SK-N-SH treated with all-trans-retinoic acid at 6 μM for 48 hours (cell line): ENCODE measurements around the gene LCN9.

Experiments
- ATAC-seq: fragments of 200-7000 bp; cut with Tn5 transposase; 3 replicates; pipeline ENCODE4 v1.9.1; 2020; ENCODE audit warnings: mild to moderate bottlenecking, moderate library complexity
- ARNTL ChIP-seq: fragments of 450-650 bp; formaldehyde crosslinking; IDR thresholded peaks from 2 replicates; pipeline ENCODE4 v1.5.0; 2020; ENCODE audit warnings: low read depth, mild to moderate bottlenecking, moderate library complexity, borderline replicate concordance
- BACH2 ChIP-seq: fragments of 250-450 bp; sonication (Bioruptor Pico); IDR thresholded peaks from 2 replicates; pipeline ENCODE4 v1.9.0; 2021; ENCODE audit warnings: mild to moderate bottlenecking, borderline replicate concordance
- ESRRG ChIP-seq: fragments of 250-450 bp; sonication (Bioruptor Pico); IDR thresholded peaks from 2 replicates; pipeline ENCODE4 v1.6.1; 2021; ENCODE audit warnings: mild to moderate bottlenecking
- ISL1 ChIP-seq: fragments of 250-450 bp; sonication (Bioruptor Pico); IDR thresholded peaks from 2 replicates; pipeline ENCODE4 v2.1.2; 2022; ENCODE audit warnings: mild to moderate bottlenecking, moderate library complexity
- PPARA ChIP-seq: fragments of 250-450 bp; sonication (Bioruptor Pico); IDR thresholded peaks from 2 replicates; pipeline ENCODE4 v1.5.0; 2020; ENCODE audit warnings: mild to moderate bottlenecking, borderline replicate concordance
- RARB ChIP-seq: fragments of 250-450 bp; sonication (Bioruptor Pico); IDR thresholded peaks from 2 replicates; pipeline ENCODE4 v1.8.0; 2021; ENCODE audit warnings: mild to moderate bottlenecking, moderate library complexity
- SNAI2 ChIP-seq: fragments of 250-450 bp; sonication (Bioruptor Pico); IDR thresholded peaks from 2 replicates; pipeline ENCODE4 v1.5.0; 2020; ENCODE audit warnings: mild to moderate bottlenecking, moderate library complexity
- TCF4 ChIP-seq: fragments of 250-450 bp; sonication (Bioruptor Pico); IDR thresholded peaks from 2 replicates; pipeline ENCODE4 v1.8.0; 2021; ENCODE audit warnings: mild to moderate bottlenecking, moderate library complexity, borderline replicate concordance
- ZC3H10 ChIP-seq: fragments of 250-450 bp; sonication (Bioruptor Pico); IDR thresholded peaks from 2 replicates; pipeline ENCODE4 v1.5.1; 2021; ENCODE audit warnings: mild to moderate bottlenecking, moderate library complexity
- ZFP30 ChIP-seq: fragments of 450-650 bp; formaldehyde crosslinking; IDR thresholded peaks from 2 replicates; pipeline ENCODE4 v1.5.0; 2022; ENCODE audit warnings: mild to moderate bottlenecking, moderate library complexity
- ZNF565 ChIP-seq: fragments of 450-650 bp; formaldehyde crosslinking; conservative IDR thresholded peaks from 2 replicates; pipeline ENCODE4 v1.5.0; 2020; ENCODE audit warnings: low read depth, mild to moderate bottlenecking, moderate library complexity
- ZNF70 ChIP-seq: fragments of 450-650 bp; formaldehyde crosslinking; IDR thresholded peaks from 2 replicates; pipeline ENCODE4 v1.5.0; 2020; ENCODE audit warnings: mild to moderate bottlenecking, moderate library complexity
- TF ChIP-seq, protein P1 (sequence below): fragments of 250-450 bp; sonication (Bioruptor Pico); IDR thresholded peaks from 2 replicates; pipeline ENCODE4 v1.8.0; 2021; ENCODE audit warnings: low read depth, mild to moderate bottlenecking, moderate library complexity, borderline replicate concordance
- TF ChIP-seq, protein P2 (sequence below): fragments of 250-450 bp; sonication (Bioruptor Pico); IDR thresholded peaks from 2 replicates; pipeline ENCODE4 v1.5.1; 2020; ENCODE audit warnings: low read depth, mild to moderate bottlenecking, moderate library complexity
- TF ChIP-seq, protein P3 (sequence below): fragments of 250-450 bp; sonication (Bioruptor Pico); IDR thresholded peaks from 2 replicates; pipeline ENCODE4 v1.5.0; 2020; ENCODE audit warnings: mild to moderate bottlenecking, moderate library complexity
- TF ChIP-seq, protein P4 (sequence below): fragments of 250-450 bp; sonication (Bioruptor Pico); IDR thresholded peaks from 2 replicates; pipeline ENCODE4 v1.8.0; 2020; ENCODE audit warnings: mild to moderate bottlenecking, moderate library complexity, borderline replicate concordance

LCN9 gene

DNA sequence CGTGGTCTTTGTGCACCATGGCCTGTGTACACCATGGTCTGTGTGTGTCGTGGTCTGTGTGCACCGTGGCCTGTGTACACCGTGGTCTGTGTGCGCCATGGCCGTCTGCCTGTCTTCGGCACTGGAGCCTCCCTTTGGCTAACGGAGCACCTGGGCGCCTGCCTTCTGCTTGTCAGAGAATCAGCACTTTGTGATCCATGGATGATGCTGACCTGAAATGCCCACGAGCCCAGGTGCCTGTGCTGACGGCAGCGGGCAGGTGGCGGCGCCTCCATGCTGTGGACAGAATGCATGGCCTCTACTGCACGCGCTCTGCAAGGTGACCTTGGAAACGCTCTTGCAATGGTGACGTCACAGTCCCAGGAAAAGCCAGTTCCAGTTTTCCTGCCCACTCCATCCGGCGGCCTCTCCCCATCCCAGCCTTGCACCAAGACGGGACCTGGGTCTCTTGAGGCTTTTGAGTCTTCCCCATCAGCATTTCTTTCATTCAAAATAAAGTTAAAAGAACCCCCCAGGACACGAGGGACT lies 14.6 kb downstream of the LCN9 start:
- TF ChIP-seq ZNF70 (CRISPR knock-in tag) (no peak), ZNF565 (no peak), ISL1 (no peak), ESRRG (CRISPR knock-in tag) (no peak), ZFP30 (CRISPR knock-in tag) (no peak), BACH2 (CRISPR knock-in tag) (no peak), PPARA (CRISPR knock-in tag) (no peak), ARNTL (CRISPR knock-in tag) (no peak), ZC3H10 (no peak), RARB (CRISPR knock-in tag) (no peak)
- TF ChIP-seq, protein P1, sequence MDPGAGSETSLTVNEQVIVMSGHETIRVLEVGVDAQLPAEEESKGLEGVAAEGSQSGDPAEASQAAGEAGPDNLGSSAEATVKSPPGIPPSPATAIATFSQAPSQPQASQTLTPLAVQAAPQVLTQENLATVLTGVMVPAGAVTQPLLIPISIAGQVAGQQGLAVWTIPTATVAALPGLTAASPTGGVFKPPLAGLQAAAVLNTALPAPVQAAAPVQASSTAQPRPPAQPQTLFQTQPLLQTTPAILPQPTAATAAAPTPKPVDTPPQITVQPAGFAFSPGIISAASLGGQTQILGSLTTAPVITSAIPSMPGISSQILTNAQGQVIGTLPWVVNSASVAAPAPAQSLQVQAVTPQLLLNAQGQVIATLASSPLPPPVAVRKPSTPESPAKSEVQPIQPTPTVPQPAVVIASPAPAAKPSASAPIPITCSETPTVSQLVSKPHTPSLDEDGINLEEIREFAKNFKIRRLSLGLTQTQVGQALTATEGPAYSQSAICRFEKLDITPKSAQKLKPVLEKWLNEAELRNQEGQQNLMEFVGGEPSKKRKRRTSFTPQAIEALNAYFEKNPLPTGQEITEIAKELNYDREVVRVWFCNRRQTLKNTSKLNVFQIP (CRISPR knock-in tag) = no peak
- TF ChIP-seq, protein P2, sequence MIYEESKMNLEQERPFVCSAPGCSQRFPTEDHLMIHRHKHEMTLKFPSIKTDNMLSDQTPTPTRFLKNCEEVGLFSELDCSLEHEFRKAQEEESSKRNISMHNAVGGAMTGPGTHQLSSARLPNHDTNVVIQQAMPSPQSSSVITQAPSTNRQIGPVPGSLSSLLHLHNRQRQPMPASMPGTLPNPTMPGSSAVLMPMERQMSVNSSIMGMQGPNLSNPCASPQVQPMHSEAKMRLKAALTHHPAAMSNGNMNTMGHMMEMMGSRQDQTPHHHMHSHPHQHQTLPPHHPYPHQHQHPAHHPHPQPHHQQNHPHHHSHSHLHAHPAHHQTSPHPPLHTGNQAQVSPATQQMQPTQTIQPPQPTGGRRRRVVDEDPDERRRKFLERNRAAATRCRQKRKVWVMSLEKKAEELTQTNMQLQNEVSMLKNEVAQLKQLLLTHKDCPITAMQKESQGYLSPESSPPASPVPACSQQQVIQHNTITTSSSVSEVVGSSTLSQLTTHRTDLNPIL = no peak
- TF ChIP-seq, protein P3, sequence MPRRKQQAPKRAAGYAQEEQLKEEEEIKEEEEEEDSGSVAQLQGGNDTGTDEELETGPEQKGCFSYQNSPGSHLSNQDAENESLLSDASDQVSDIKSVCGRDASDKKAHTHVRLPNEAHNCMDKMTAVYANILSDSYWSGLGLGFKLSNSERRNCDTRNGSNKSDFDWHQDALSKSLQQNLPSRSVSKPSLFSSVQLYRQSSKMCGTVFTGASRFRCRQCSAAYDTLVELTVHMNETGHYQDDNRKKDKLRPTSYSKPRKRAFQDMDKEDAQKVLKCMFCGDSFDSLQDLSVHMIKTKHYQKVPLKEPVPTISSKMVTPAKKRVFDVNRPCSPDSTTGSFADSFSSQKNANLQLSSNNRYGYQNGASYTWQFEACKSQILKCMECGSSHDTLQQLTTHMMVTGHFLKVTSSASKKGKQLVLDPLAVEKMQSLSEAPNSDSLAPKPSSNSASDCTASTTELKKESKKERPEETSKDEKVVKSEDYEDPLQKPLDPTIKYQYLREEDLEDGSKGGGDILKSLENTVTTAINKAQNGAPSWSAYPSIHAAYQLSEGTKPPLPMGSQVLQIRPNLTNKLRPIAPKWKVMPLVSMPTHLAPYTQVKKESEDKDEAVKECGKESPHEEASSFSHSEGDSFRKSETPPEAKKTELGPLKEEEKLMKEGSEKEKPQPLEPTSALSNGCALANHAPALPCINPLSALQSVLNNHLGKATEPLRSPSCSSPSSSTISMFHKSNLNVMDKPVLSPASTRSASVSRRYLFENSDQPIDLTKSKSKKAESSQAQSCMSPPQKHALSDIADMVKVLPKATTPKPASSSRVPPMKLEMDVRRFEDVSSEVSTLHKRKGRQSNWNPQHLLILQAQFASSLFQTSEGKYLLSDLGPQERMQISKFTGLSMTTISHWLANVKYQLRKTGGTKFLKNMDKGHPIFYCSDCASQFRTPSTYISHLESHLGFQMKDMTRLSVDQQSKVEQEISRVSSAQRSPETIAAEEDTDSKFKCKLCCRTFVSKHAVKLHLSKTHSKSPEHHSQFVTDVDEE (CRISPR knock-in tag) = no peak
- no peak for ATAC-seq

DNA sequence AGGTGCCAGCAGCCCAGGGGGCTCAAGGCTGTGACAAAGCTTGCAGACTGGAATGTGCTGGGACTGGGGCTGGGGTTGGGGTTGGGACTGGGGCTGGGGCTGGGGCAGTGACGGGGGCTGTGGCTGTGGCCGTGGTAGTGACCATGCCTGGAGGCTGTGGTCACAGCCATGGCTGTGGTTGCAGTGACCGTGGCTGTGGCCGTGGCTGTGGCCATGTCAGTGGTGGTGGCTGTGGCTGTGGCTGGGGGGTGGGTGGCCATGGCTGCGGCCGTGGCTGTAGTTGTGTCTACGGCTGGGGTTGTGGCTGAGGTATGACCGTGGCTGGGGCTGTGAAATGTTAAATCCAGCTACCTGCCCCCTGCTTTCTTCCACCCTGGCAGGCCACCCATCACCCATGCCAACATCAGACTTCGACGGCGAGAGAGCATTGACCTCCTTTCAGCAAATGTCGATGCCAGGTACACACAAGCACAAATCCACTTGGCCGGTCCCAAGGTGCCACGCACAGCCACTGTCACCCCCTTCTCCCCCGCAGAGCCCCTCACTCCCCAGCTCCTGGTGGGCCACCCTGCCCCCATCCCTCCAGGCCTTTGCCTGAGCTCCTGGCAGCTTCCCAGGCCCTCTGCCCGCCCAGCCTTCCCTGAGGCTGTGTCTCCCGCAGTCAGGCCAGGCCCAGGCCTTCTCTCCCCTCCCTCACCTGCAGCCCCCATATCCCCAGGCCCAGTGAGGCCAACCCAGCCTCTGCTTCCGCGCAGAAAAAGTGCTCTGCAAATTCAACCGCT lies 15.3 kb downstream of the LCN9 start:
- no peak for ATAC-seq

More for the DNA sequence above, 15.3 kb downstream of the LCN9 start:
- no peak for TF ChIP-seq ARNTL (CRISPR knock-in tag)
- TF ChIP-seq, protein P4, sequence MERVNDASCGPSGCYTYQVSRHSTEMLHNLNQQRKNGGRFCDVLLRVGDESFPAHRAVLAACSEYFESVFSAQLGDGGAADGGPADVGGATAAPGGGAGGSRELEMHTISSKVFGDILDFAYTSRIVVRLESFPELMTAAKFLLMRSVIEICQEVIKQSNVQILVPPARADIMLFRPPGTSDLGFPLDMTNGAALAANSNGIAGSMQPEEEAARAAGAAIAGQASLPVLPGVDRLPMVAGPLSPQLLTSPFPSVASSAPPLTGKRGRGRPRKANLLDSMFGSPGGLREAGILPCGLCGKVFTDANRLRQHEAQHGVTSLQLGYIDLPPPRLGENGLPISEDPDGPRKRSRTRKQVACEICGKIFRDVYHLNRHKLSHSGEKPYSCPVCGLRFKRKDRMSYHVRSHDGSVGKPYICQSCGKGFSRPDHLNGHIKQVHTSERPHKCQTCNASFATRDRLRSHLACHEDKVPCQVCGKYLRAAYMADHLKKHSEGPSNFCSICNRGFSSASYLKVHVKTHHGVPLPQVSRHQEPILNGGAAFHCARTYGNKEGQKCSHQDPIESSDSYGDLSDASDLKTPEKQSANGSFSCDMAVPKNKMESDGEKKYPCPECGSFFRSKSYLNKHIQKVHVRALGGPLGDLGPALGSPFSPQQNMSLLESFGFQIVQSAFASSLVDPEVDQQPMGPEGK = no peak
- TF ChIP-seq, protein P3 (CRISPR knock-in tag) = no peak
- no peak for TF ChIP-seq ESRRG (CRISPR knock-in tag)
- TF ChIP-seq TCF4 = no peak
- no peak for TF ChIP-seq SNAI2 (CRISPR knock-in tag)
- no peak for TF ChIP-seq ZNF70 (CRISPR knock-in tag)
- TF ChIP-seq, protein P1 (CRISPR knock-in tag) = no peak
- TF ChIP-seq, all 23 proteins: peak for 0
